ENCODE measurements around the gene KCNJ13.

Gene KCNJ13

DNA sequence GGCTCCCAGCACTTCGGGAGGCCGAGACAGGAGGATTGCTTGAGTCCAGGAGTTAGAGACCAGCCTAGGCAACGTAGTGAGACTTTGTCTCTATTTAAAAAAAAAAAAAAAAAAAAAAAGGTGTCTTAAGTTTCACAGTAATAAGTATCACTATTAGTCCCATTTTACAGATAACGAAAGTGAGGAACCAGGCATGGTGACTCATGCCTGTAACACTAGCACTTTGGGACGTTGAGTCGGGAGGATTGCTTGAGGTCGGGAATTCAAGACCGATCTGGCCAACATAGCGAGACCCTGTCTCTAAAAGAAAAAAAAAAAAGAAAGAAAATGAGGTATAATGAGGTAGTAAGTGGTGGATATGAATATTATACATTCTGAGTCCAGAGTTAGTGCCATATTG lies 2.5 kb downstream of the KCNJ13 start:
- TF ChIP-seq, protein P1, sequence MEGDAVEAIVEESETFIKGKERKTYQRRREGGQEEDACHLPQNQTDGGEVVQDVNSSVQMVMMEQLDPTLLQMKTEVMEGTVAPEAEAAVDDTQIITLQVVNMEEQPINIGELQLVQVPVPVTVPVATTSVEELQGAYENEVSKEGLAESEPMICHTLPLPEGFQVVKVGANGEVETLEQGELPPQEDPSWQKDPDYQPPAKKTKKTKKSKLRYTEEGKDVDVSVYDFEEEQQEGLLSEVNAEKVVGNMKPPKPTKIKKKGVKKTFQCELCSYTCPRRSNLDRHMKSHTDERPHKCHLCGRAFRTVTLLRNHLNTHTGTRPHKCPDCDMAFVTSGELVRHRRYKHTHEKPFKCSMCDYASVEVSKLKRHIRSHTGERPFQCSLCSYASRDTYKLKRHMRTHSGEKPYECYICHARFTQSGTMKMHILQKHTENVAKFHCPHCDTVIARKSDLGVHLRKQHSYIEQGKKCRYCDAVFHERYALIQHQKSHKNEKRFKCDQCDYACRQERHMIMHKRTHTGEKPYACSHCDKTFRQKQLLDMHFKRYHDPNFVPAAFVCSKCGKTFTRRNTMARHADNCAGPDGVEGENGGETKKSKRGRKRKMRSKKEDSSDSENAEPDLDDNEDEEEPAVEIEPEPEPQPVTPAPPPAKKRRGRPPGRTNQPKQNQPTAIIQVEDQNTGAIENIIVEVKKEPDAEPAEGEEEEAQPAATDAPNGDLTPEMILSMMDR (IDR thresholded peaks at IDR 0.05; ENCODE audit: low read depth, low read length), result no peak
- no peak for DNase-seq (ENCODE audit: low read depth, low spot score)
- H3K4me3 ChIP-seq (ENCODE audit: low read depth, low read length), result no peak overlapping the region
- in situ Hi-C loops (cut with HindIII; ENCODE audit: low sequenced_read_pairs), result no loop called here

DNA sequence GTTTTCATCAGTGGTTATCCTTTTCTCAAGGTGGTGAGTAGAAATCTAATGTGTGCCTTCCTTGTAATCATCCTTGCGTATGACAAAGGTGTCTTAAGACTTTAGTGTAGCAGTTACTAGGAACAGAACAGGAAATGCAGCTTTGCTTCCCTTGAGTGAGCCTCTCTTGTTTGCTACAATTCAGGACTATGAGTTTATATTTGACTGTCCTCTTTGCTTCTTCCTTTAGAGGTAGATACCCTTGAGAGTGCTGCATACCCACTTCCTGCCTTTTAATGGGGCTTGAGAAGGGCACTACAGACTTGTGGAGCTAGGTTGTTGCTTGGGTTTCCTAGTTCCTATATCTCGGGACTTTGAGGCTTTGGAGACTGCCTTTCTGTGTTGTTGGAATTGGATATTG lies 3.8 kb downstream of the KCNJ13 start:
- TF ChIP-seq, protein P1 (IDR thresholded peaks at IDR 0.05; ENCODE audit: low read depth, low read length), result no peak
- no peak for DNase-seq (ENCODE audit: low read depth, low spot score)
- in situ Hi-C loops (cut with HindIII; ENCODE audit: low sequenced_read_pairs), result no loop called here
- no peak overlapping the region for H3K4me3 ChIP-seq (ENCODE audit: low read depth, low read length)

DNA sequence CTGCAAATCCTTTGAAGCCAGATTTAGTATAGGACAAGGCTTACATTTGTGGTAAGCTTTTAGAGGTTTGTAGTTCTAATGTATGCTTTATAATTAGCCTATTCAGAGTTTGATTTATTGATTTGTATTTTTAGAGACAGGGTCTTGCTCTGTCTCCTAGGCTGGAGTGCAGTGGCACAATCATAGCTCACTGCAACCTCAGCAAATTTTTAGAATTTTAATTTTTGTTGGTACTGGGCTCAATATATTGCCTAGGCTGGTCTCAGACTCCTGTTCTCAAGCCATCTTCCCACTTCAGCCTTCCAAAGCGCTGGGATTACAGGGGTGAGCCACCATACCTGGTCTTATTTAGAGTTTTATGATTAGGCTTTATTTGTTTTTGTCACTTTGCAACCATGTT lies 4.5 kb downstream of the KCNJ13 start:
- TF ChIP-seq, protein P1 (IDR thresholded peaks at IDR 0.05; ENCODE audit: low read depth, low read length), result no peak
- DNase-seq (ENCODE audit: low read depth, low spot score), result no peak
- in situ Hi-C loops (cut with HindIII; ENCODE audit: low sequenced_read_pairs), result no loop called here
- H3K4me3 ChIP-seq (ENCODE audit: low read depth, low read length), result no peak overlapping the region

DNA sequence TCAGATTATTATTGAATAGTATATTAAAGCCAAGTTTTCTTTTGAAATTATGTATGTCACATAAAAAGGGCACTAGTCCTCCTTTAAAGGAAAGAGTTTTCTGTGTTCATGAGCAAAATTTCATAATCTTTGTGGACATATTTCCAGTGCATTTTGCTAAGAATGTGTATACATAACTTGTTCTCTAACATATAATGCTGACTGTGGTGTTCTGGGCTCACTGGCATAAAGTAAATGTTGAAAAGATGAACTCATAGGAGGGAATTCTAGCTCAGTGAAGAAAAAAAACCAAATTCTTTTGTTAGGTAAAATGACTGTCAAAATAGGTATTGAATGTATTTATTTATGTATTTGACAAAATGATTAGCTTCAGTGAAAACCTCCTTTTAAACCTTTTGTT lies 6.2 kb downstream of the KCNJ13 start:
- DNase-seq (ENCODE audit: low read depth, low spot score), result no peak
- TF ChIP-seq, protein P1 (IDR thresholded peaks at IDR 0.05; ENCODE audit: low read depth, low read length), result no peak
- no peak overlapping the region for H3K4me3 ChIP-seq (ENCODE audit: low read depth, low read length)
- in situ Hi-C loops (cut with HindIII; ENCODE audit: low sequenced_read_pairs), result no loop called here

DNA sequence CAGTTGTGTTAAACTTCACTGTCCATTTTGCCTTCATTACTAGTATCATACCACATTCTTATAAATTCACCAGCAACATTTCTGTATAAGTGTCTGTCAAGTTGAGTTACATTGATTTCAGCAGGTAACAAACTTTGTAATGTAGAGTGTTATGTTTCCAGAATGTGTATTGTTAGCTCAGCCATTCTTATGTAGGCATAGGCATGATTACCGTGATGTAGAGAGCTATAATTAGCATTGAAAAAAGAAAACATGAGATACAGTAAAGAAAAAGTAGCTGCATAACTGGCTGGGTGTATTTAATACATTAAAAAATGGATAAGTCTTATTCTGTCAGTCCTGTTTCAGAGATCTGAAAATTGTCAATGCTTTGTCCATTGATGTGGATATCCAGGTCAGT lies 8.5 kb downstream of the KCNJ13 start:
- DNase-seq (ENCODE audit: low read depth, low spot score), result no peak
- no peak overlapping the region for H3K4me3 ChIP-seq (ENCODE audit: low read depth, low read length)
- in situ Hi-C loops (cut with HindIII; ENCODE audit: low sequenced_read_pairs), result no loop called here
- TF ChIP-seq, protein P1 (IDR thresholded peaks at IDR 0.05; ENCODE audit: low read depth, low read length), result no peak

DNA sequence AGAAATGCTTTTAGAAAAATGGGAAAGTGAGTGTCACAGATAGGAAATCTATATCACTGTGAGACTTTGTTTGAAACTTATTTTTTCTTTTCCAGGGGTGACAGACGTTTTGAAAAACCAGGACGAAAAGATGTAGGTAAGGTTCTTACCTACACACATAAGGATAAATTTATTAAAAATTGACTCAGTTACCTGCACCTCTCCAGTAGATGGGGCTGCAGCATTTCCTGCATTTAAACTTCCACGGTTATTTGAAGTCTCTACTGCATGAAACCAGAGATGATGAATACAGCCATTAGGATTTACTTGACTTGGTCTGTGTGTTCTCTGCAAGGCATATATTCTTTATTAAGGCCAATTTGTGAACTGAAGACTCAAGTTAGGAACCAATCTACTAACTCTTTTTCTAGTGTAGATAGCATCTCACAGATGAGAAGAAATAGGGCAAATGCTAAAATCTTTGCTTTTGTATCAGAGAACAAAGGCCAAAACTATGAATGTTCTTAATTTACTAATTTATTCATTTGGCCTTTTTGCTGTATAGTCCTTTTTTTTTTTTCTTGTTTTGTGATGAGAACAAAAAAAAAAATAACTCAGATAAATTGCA lies 15.0 kb downstream of the KCNJ13 start:
- peak; percentile 54 for DNase-seq (ENCODE audit: low read depth, low spot score)
- TF ChIP-seq, protein P1 (IDR thresholded peaks at IDR 0.05; ENCODE audit: low read depth, low read length), result peak; percentile 65
- in situ Hi-C loops (cut with HindIII; ENCODE audit: low sequenced_read_pairs), result no loop called here
- H3K4me3 ChIP-seq (ENCODE audit: low read depth, low read length), result no peak overlapping the region

DNA sequence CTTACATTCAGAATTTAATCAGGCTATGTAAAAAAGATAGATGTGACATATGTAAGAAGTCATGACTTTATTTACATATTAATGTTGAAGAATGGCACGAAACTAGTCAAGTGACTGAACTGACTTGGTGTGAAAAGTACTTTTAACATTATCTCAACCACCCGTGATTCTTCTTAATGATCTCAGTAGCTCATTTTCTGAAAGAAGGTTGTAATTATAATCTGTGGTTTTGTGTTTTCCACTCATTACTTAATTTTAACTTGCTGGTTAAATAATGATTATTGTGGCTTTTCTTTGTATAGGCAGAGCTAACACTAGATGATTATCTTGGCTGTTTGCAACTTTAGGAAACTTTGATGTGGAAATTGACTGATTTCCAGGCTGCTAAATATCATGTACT lies 18.5 kb downstream of the KCNJ13 start:
- DNase-seq (ENCODE audit: low read depth, low spot score), result no peak
- no peak overlapping the region for H3K4me3 ChIP-seq (ENCODE audit: low read depth, low read length)
- TF ChIP-seq, protein P1 (IDR thresholded peaks at IDR 0.05; ENCODE audit: low read depth, low read length), result no peak
- in situ Hi-C loops (cut with HindIII; ENCODE audit: low sequenced_read_pairs), result no loop called here

All from astrocyte of the spinal cord (primary cell).